Uterus (tissue), 4 donors: ENCODE data around the gene IRGC. TPM values are rescaled to one million over a fixed set of nuclear protein-coding genes. Genes with fewer than 3 reads are reported as not detected.

Source experiments
- DNase-seq, 2 donors: peaks; one replicate each; pipeline ENCODE4 v3.0.0-alpha.2; 2019 to 2020
- H3K27ac ChIP-seq, 2 donors: fragments of 200-600 bp; sonication (generic); 1 replicate in 1 of 2; 2 replicates in 1 of 2; pipeline ENCODE4 v1.5.1; 2016 to 2018
- H3K27me3 ChIP-seq, 2 donors: fragments of 200-600 bp; sonication (generic); one replicate each; pipeline ENCODE4 v1.5.1; 2018 to 2019; ENCODE audit warnings: control low read depth in 1 of 2
- H3K36me3 ChIP-seq, 2 donors: fragments of 200-600 bp; sonication (generic); one replicate each; pipeline ENCODE4 v1.5.1; 2019; ENCODE audit warnings: control low read depth in 1 of 2
- H3K4me1 ChIP-seq, 2 donors: fragments of 200-600 bp; sonication (generic); one replicate each; pipeline ENCODE4 v1.5.1; 2018 to 2019; ENCODE audit warnings: control low read depth in 1 of 2
- H3K4me3 ChIP-seq, 2 donors: fragments of 200-600 bp; sonication (generic); 1 replicate in 1 of 2; 2 replicates in 1 of 2; pipeline ENCODE4 v1.5.1; 2018 to 2019; ENCODE audit warnings: mild to moderate bottlenecking in 1 of 2
- H3K9me3 ChIP-seq, 2 donors: fragments of 200-600 bp; sonication (generic); one replicate each; pipeline ENCODE4 v1.5.1; 2019; ENCODE audit warnings: control low read depth in 1 of 2
- CTCF ChIP-seq, 4 experiments: fragments of 200-600 bp in 2 of 4; fragments of 450-650 bp in 2 of 4; sonication (generic) in 2 of 4; IDR thresholded peaks; one replicate each; pipeline ENCODE4 v1.5.1; 2016 to 2019; ENCODE audit warnings: antibody characterized with exemption in 4 of 4, mild to moderate bottlenecking in 2 of 4, moderate library complexity in 1 of 4
- POLR2A ChIP-seq, 2 donors: fragments of 450-650 bp; IDR thresholded peaks; one replicate each; pipeline ENCODE4 v1.6.1; 2016; ENCODE audit warnings: antibody characterized with exemption in 2 of 2, mild to moderate bottlenecking in 1 of 2, moderate library complexity in 1 of 2
- intact Hi-C: fragments of 100-400 bp; cut with DNase I; formaldehyde crosslinking; loops from one replicate; pipeline ENCODE4 v1.15.1; 2023; ENCODE audit warnings: low total_unique reads
- total RNA-seq, 4 donors: library from RNA; depleted of rRNA in 3 of 4; stranded (reverse); fragments of >200 nt in 3 of 4; gene quantifications; one replicate each; pipeline versions ENCODE4 v1.1.0 to v1.2.4, GENCODE V29; 2014 to 2023
- donor health status: DM: yes; HTN: yes; CAD: no.

Gene IRGC
- total RNA-seq, 4 donors from 2014 or later = not detected

DNA sequence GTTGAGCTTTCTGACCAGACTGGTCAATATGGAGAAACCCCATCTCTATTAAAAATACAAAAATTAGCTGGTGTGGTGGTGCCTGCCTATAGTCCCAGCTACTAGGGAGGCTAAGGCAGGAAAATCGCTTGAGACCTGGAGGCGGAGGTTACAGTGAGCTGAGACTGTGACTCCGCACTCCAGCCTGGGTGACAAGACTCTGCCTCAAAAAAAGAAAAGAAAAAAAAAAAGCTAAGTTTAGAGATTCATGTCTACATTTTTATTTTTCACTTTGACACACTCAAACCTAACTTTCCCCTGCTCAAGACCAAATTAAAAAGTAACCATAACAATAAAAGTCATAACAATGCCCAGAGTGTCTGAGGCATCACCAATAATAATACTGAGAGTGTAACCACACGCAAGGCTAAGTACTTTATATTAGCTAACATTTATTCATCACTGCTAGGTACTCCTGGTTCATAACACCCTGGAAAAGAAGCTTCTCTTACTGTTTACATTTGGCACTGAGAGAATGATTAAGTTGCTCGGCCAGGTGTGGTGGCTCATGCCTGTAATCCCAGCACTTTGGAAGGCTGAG is 5.7 kb downstream of the IRGC start:
- Histone ChIP-seq H3K27ac (no peak overlapping the region), H3K27me3 (no peaks in the 10 kb centered on the region), H3K4me3 (no peak overlapping the region), H3K9me3 (no peaks in the 10 kb centered on the region), H3K36me3 (no peaks in the 10 kb centered on the region), H3K4me1 (no peaks in the 10 kb centered on the region)
- no peak for TF ChIP-seq POLR2A (IDR thresholded peaks at IDR 0.05)
- no peak for TF ChIP-seq CTCF (IDR thresholded peaks at IDR 0.05)
- intact Hi-C loops = no loop called here
- no peak for DNase-seq

GRCh38 chr19:43723588-43723987 is 7.7 kb downstream of the IRGC start:
- TF ChIP-seq POLR2A (IDR thresholded peaks at IDR 0.05) (no peak), CTCF (IDR thresholded peaks at IDR 0.05) (no peak)
- Histone ChIP-seq H3K27me3 (no peaks in the 10 kb centered on the region), H3K9me3 (no peaks in the 10 kb centered on the region), H3K27ac (no peak overlapping the region), H3K4me3 (no peak overlapping the region), H3K36me3 (no peaks in the 10 kb centered on the region), H3K4me1 (no peaks in the 10 kb centered on the region)
- intact Hi-C loops = no loop called here
- DNase-seq = no peak

DNA sequence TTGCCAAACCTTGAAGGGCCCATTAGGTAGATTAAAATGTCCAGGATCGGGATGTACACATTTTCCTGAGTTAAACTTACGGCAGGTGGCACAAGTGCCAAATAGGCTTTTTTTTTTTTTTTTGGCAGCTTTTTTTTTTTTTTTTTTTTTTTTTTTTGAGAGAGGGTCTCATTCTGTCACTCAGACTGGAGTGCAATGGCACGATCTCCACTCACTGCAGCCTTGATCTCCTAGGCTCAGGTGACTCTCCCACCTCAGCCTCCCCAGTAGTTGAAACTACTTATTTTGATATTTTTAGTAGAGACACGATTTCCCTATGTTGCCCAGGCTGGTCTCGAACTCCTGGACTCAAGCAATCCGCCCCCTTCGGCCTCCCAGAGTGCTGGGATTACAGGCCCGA is 9.0 kb downstream of the IRGC start:
- H3K4me3 ChIP-seq = no peak overlapping the region
- no peak for TF ChIP-seq CTCF (IDR thresholded peaks at IDR 0.05)
- H3K36me3 ChIP-seq = no peaks in the 10 kb centered on the region
- intact Hi-C loops = no loop called here
- H3K9me3 ChIP-seq = no peaks in the 10 kb centered on the region
- H3K4me1 ChIP-seq = no peaks in the 10 kb centered on the region
- H3K27ac ChIP-seq = no peak overlapping the region
- no peak for DNase-seq
- H3K27me3 ChIP-seq = no peaks in the 10 kb centered on the region

GRCh38 chr19:43725468-43725867 is 9.6 kb downstream of the IRGC start:
- Histone ChIP-seq H3K4me1 (no peaks in the 10 kb centered on the region), H3K36me3 (no peaks in the 10 kb centered on the region), H3K9me3 (no peaks in the 10 kb centered on the region), H3K4me3 (no peak overlapping the region), H3K27ac (no peak overlapping the region), H3K27me3 (no peaks in the 10 kb centered on the region)
- DNase-seq = no peak
- TF ChIP-seq CTCF (IDR thresholded peaks at IDR 0.05) = no peak
- no peak for TF ChIP-seq POLR2A (IDR thresholded peaks at IDR 0.05)
- intact Hi-C loops = no loop called here

DNA sequence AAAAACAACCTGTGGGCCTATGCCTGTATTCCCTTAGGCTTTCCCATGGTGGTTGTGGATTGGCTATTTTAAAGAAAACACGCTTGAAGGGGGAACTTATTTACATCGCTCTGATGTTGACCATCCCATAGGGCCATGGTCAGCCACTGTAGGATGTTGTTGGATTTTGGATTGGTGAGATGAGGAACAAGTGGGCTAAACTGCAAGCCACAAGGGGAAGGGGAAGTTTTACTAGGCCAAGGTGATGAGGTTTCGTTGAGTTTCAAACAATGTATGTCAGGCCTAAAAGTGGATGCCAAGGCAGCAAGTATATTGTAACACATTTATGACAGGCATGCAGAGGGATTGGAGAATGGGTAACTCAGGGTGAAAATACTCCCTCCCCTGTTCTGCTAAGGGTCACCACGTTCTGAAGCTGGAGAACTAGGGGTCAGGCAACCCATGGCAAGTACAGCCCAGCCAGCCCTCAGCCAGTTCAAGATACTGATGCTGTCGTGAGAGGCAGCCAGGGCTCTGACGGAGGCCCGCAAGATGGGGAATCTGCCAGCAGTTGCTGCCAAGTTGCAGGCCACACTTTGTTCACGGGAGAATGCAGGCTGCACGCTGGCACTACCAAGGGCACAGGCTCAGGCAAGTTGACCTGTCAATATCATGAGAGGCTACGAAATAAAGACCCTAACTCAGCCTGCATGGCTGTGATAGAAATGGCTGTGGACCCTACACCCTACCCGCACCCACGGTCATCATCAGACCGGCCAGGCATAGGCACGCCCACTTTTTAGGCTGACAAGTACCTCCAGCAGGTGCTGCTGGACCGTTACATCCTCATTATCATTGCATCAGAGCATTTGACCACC is 11.1 kb downstream of the IRGC start:
- Histone ChIP-seq H3K36me3 (no peaks in the 10 kb centered on the region), H3K4me3 (no peak overlapping the region), H3K4me1 (no peaks in the 10 kb centered on the region), H3K27ac (no peak overlapping the region), H3K9me3 (no peaks in the 10 kb centered on the region), H3K27me3 (no peaks in the 10 kb centered on the region)
- TF ChIP-seq POLR2A (IDR thresholded peaks at IDR 0.05) (no peak), CTCF (IDR thresholded peaks at IDR 0.05) (no peak)
- intact Hi-C loops = no loop called here
- DNase-seq = no peak
